ENCODE measurements around the gene AP1S1. TPM values are rescaled to one million over a fixed set of nuclear protein-coding genes. Genes with fewer than 3 reads are reported as not detected.

The AP1S1 gene
- total and polyA plus RNA-seq, 2 donors (not counting 1 experiment from before 2014, with no cell fraction given), result 10.3 to 16.3 TPM

GRCh38 chr7:101123703-101124068 is 30.6 kb upstream of the AP1S1 start:
- Histone ChIP-seq H3K4me3 (ENCODE audit: control extremely low read depth in 1 of 5, extremely low read depth in 1 of 5, insufficient read depth in 1 of 5, low read depth in 2 of 5, low read length in 4 of 5) (no peak overlapping the region), H3K27me3 (replicated peaks in 1 of 4; ENCODE audit: control extremely low read depth in 1 of 4, control insufficient read depth in 3 of 4, insufficient read depth in 4 of 4, low read length in 3 of 4) (peaks cover 0 to 22% (median 7%) of the 10 kb centered on the region in 4 experiments), H3K4me2 (replicated peaks; ENCODE audit: low read depth, low read length, poor library complexity, severe bottlenecking) (no peak overlapping the region), H3K79me2 (ENCODE audit: control insufficient read depth, insufficient read depth, low read length) (no peaks in the 10 kb centered on the region), H3K4me1 (ENCODE audit: control insufficient read depth in 2 of 2, insufficient read depth in 2 of 2, low read length in 2 of 2) (peaks cover 24 to 25% of the 10 kb centered on the region in 2 donors), H3K36me3 (replicated peaks in 1 of 2; ENCODE audit: control extremely low read depth in 1 of 2, control insufficient read depth in 1 of 2, extremely low read depth in 1 of 2, insufficient read depth in 2 of 2, low read length in 1 of 2) (no peaks in the 10 kb centered on the region), H3K9me3 (ENCODE audit: control extremely low read depth in 1 of 3, control insufficient read depth in 2 of 3, insufficient read depth in 1 of 3, low read length in 2 of 3) (peaks cover 0 to 11% (median 0%) of the 10 kb centered on the region in 3 donors), H4K20me1 (ENCODE audit: control insufficient read depth, insufficient read depth, low read length, poor library complexity, severe bottlenecking) (no peaks in the 10 kb centered on the region), H3K9ac (ENCODE audit: low read length) (no peak overlapping the region), H2AFZ (ENCODE audit: insufficient read depth, low read depth, low read length, poor library complexity, severe bottlenecking) (no peak overlapping the region), H3K27ac (ENCODE audit: low read length in 2 of 2) (no peak overlapping the region)
- TF ChIP-seq CTCF (IDR thresholded peaks at IDR 0.05), result no peak
- TF ChIP-seq EZH2 (IDR thresholded peaks at IDR 0.05; ENCODE audit: borderline replicate concordance, insufficient read depth, low read depth, low read length, poor library complexity, severe bottlenecking), result no peak
- CTCF ChIA-PET, result interaction anchor here (0.6 to 1.8 kb wide), 4 partner anchors 20 to 112 kb away, joined by 3 to 10 read pairs (median 3); no protein-coding TSS in a partner anchor
- DNase-seq (no peak), ATAC-seq (ENCODE audit: low read depth) (no peak)
- POLR2A ChIA-PET, result interaction anchor here (0.6 kb wide), 1 partner anchor 39 kb away, joined by 6 read pairs; the partner anchor contains the start of gene TRIM56
- intact Hi-C loops (cut with micrococcal nuclease), result no loop called here
- H3K27me3 Mint-ChIP-seq, result peaks cover 36% of the 10 kb centered on the region
- peaks cover 46% of the 10 kb centered on the region for H3K4me1 Mint-ChIP-seq
- no peak overlapping the region for H3K4me3 Mint-ChIP-seq
- 100% methylated on average over 2 of the region's 3 CpGs for WGBS (ENCODE audit: insufficient coverage)
- no peaks in the 10 kb centered on the region for H3K9me3 Mint-ChIP-seq (ENCODE audit: insufficient read depth)
- no peak overlapping the region for H3K27ac Mint-ChIP-seq

- Histone ChIP-seq H2AFZ (ENCODE audit: insufficient read depth, low read depth, low read length, poor library complexity, severe bottlenecking) (no peak overlapping the region), H4K20me1 (ENCODE audit: control insufficient read depth, insufficient read depth, low read length, poor library complexity, severe bottlenecking) (no peaks in the 10 kb centered on the region), H3K36me3 (replicated peaks in 1 of 2; ENCODE audit: control extremely low read depth in 1 of 2, control insufficient read depth in 1 of 2, extremely low read depth in 1 of 2, insufficient read depth in 2 of 2, low read length in 1 of 2) (no peaks in the 10 kb centered on the region), H3K4me3 (ENCODE audit: control extremely low read depth in 1 of 5, extremely low read depth in 1 of 5, insufficient read depth in 1 of 5, low read depth in 2 of 5, low read length in 4 of 5) (no peak overlapping the region), H3K79me2 (ENCODE audit: control insufficient read depth, insufficient read depth, low read length) (no peaks in the 10 kb centered on the region), H3K4me2 (replicated peaks; ENCODE audit: low read depth, low read length, poor library complexity, severe bottlenecking) (no peak overlapping the region), H3K9me3 (ENCODE audit: control extremely low read depth in 1 of 3, control insufficient read depth in 2 of 3, insufficient read depth in 1 of 3, low read length in 2 of 3) (peaks cover 0 to 11% (median 0%) of the 10 kb centered on the region in 3 donors), H3K27me3 (replicated peaks in 1 of 4; ENCODE audit: control extremely low read depth in 1 of 4, control insufficient read depth in 3 of 4, insufficient read depth in 4 of 4, low read length in 3 of 4) (peaks cover 0 to 22% (median 7%) of the 10 kb centered on the region in 4 experiments), H3K9ac (ENCODE audit: low read length) (no peak overlapping the region), H3K4me1 (ENCODE audit: control insufficient read depth in 2 of 2, insufficient read depth in 2 of 2, low read length in 2 of 2) (peaks cover 24 to 25% of the 10 kb centered on the region in 2 donors), H3K27ac (ENCODE audit: low read length in 2 of 2) (no peak overlapping the region)
- DNase-seq, result no peak
- no peak for ATAC-seq (ENCODE audit: low read depth)
- ChIA-PET POLR2A (no interaction called here), CTCF (interaction anchor here (0.7 to 3.3 kb wide), 3 partner anchors 19 to 68 kb away, joined by 3 to 28 read pairs (median 5); no protein-coding TSS in a partner anchor)
- Mint-ChIP-seq H3K27ac (no peak overlapping the region), H3K9me3 (ENCODE audit: insufficient read depth) (no peaks in the 10 kb centered on the region), H3K27me3 (peaks cover 33% of the 10 kb centered on the region), H3K4me1 (peaks cover 46% of the 10 kb centered on the region), H3K4me3 (no peak overlapping the region)
- intact Hi-C loops (cut with micrococcal nuclease), result loop anchor here (5.0 kb wide), 1 partner anchor 47 kb away; no protein-coding TSS in a partner anchor
- 27% methylated on average over 3 of the region's 7 CpGs for WGBS (ENCODE audit: insufficient coverage)
- TF ChIP-seq CTCF (IDR thresholded peaks at IDR 0.05), result no peak
- TF ChIP-seq EZH2 (IDR thresholded peaks at IDR 0.05; ENCODE audit: borderline replicate concordance, insufficient read depth, low read depth, low read length, poor library complexity, severe bottlenecking), result no peak
These were observed 29.8 kb upstream of the AP1S1 start for GRCh38 chr7:101124376-101125056.
